ENCODE results near the gene ALKBH8. TPM values are rescaled to one million over a fixed set of nuclear protein-coding genes. Genes with fewer than 3 reads are reported as not detected.

The ALKBH8 gene
- total and polyA plus RNA-seq, 2 of the 8 experiments (the other 6 are each of a cell fraction or from before 2014, with no cell fraction given), result 3.6 to 11.9 TPM

DNA sequence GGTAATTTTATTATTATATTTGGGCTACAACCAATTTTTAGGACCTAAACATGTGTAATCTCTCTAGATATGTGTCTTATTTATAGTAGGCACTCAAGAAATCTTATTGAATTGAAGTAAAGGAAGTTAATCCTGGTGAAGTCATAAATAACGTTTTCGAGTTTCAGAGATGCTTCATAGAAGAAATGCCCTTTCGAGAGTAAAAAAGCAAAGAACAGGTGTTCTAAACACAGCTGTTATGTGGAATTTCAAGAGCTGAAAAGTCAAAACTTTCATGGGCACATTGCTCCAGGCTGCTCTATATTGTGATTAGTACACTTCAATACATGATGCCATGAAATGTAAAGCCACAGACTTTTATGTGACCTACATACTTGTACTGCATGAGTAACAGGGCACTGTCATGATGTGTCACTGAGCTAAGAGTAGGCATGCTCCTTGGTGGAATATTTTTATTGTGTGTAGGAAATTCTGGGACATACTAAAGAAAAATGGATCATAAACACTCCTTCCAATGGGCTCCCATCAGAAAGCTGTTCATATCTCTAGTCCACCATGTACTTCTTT lies 18.2 kb upstream of the ALKBH8 start (continued):
- no peak for TF ChIP-seq EP300 (IDR thresholded peaks at IDR 0.05; ENCODE audit: borderline replicate concordance in 1 of 2, low read depth in 2 of 2, low read length in 2 of 2)
- TF ChIP-seq CHD7 (IDR thresholded peaks at IDR 0.05; ENCODE audit: insufficient replicate concordance, low read length), result no peak
- TF ChIP-seq ZNF274 (IDR thresholded peaks at IDR 0.05; ENCODE audit: borderline replicate concordance, extremely low read depth, low read length), result no peak
- no peak for TF ChIP-seq POLR2A (IDR thresholded peaks at IDR 0.05; ENCODE audit: control extremely low read depth in 1 of 2, low read depth in 2 of 2, low read length in 2 of 2)
- TF ChIP-seq POLR2AphosphoS5 (IDR thresholded peaks at IDR 0.05; ENCODE audit: low read depth, low read length), result no peak
- TF ChIP-seq, protein P1, sequence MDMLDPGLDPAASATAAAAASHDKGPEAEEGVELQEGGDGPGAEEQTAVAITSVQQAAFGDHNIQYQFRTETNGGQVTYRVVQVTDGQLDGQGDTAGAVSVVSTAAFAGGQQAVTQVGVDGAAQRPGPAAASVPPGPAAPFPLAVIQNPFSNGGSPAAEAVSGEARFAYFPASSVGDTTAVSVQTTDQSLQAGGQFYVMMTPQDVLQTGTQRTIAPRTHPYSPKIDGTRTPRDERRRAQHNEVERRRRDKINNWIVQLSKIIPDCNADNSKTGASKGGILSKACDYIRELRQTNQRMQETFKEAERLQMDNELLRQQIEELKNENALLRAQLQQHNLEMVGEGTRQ (IDR thresholded peaks at IDR 0.05; ENCODE audit: low read length), result no peak
- TF ChIP-seq HDAC2 (IDR thresholded peaks at IDR 0.05; ENCODE audit: borderline replicate concordance in 1 of 2, low read depth in 2 of 2, low read length in 2 of 2), result no peak
